A549 (cell line): ENCODE results near the gene DNAH7. TPM values are rescaled to one million over a fixed set of nuclear protein-coding genes. Genes with fewer than 3 reads are reported as not detected.

Source experiments
- ATAC-seq, 2 experiments: fragments of 200-7000 bp in 1 of 2; fragments of >200 bp in 1 of 2; cut with Nextera tagmentation in 1 of 2; cut with Tn5 transposase in 1 of 2; 3 replicates each; pipeline versions ENCODE4 v1.8.0 to v1.9.1; 2018 to 2020; ENCODE audit warnings: mild to moderate bottlenecking in 1 of 2, moderate library complexity in 1 of 2
- CTCF ChIA-PET: fragments of 300-600 bp; sonication (Branson Sonifier 250); formaldehyde crosslinking; extraction: SDS; loops from one replicate; lab custom pipeline; 2021; ENCODE audit warnings: antibody characterized with exemption, inconsistent platforms; lab: Yijun Ruan, JAX
- POLR2A ChIA-PET: fragments of 350-600 bp; formaldehyde crosslinking; extraction: SDS; loops from one replicate; lab custom pipeline; 2021; ENCODE audit warnings: antibody characterized with exemption, inconsistent platforms; lab: Yijun Ruan, JAX
- DNase-seq, 2 experiments: peaks; one replicate each; pipeline versions ENCODE4 v3.0.0 to v3.0.0-alpha.2; 2011 to 2016; ENCODE audit warnings: low read depth in 1 of 2, low spot score in 1 of 2
- FAIRE-seq: peaks from 2 replicates; lab custom pipeline; 2011; peaks lifted over from hg19 to GRCh38; lab: Jason Lieb, UNC
- H3K27ac ChIP-seq, 2 experiments: fragments of >200 bp; sonication (Bioruptor Twin); formaldehyde crosslinking; 3 replicates each; pipeline ENCODE4 v1.5.1; 2016 to 2017
- H3K4me1 ChIP-seq: fragments of >200 bp; sonication (Bioruptor Twin); formaldehyde crosslinking; 3 replicates; pipeline ENCODE4 v1.6.1; 2016
- H3K4me2 ChIP-seq: fragments of >200 bp; sonication (Bioruptor Twin); formaldehyde crosslinking; 3 replicates; pipeline ENCODE4 v1.6.1; 2016
- H3K4me3 ChIP-seq: fragments of >200 bp; sonication (Bioruptor Twin); formaldehyde crosslinking; 3 replicates; pipeline ENCODE4 v1.5.1; 2016
- H3K9me3 ChIP-seq: fragments of >200 bp; sonication (Bioruptor Twin); formaldehyde crosslinking; 3 replicates; pipeline ENCODE4 v1.6.1; 2016
- BCL3 ChIP-seq: fragments of >200 bp; sonication (Bioruptor Twin); formaldehyde crosslinking; IDR thresholded peaks from 3 replicates; pipeline ENCODE4 v1.6.1; 2016
- BHLHE40 ChIP-seq: IDR thresholded peaks from 2 replicates; pipeline ENCODE4 v1.6.1; 2012; ENCODE audit warnings: low read depth, low read length, inconsistent platforms
- CBX8 ChIP-seq: fragments of 200-600 bp; sonication (generic); IDR thresholded peaks from 2 replicates; pipeline ENCODE4 v1.6.1; 2016
- CHD2 ChIP-seq: fragments of 150-350 bp; IDR thresholded peaks from 2 replicates; pipeline ENCODE4 v1.6.1; 2014; ENCODE audit warnings: low read length; ENCODE audit not compliant: partially characterized antibody
- EHF ChIP-seq: fragments of 250-450 bp; sonication (Bioruptor Pico); IDR thresholded peaks from 2 replicates; pipeline ENCODE4 v1.5.0; 2020; ENCODE audit warnings: mild to moderate bottlenecking
- EP300 ChIP-seq, 2 experiments: fragments of >200 bp; sonication (Bioruptor Twin); formaldehyde crosslinking; IDR thresholded peaks; 2 replicates in 1 of 2; 3 replicates in 1 of 2; pipeline ENCODE4 v1.6.1; 2016 to 2017
- FOSL2 ChIP-seq, 2 experiments: fragments of 450-650 bp in 1 of 2; fragments of >200 bp in 1 of 2; sonication (Bioruptor Twin) in 1 of 2; formaldehyde crosslinking; IDR thresholded peaks; 2 replicates each; pipeline versions ENCODE4 v1.5.0 to v1.6.1; 2016 to 2020; ENCODE audit warnings: mild to moderate bottlenecking in 1 of 2, moderate library complexity in 1 of 2
- GATA3 ChIP-seq: IDR thresholded peaks from 2 replicates; pipeline ENCODE4 v1.6.1; 2012; ENCODE audit warnings: borderline replicate concordance
- HEYL ChIP-seq: fragments of 250-450 bp; sonication (Bioruptor Pico); IDR thresholded peaks from 2 replicates; pipeline ENCODE4 v1.8.0; 2021; ENCODE audit warnings: mild to moderate bottlenecking, moderate library complexity
- MAX ChIP-seq: IDR thresholded peaks from 2 replicates; pipeline ENCODE4 v1.6.1; 2012
- PHF8 ChIP-seq: fragments of 200-600 bp; sonication (generic); IDR thresholded peaks from 2 replicates; pipeline ENCODE4 v1.6.1; 2016; ENCODE audit warnings: low read depth, mild to moderate bottlenecking, antibody characterized with exemption, moderate library complexity, borderline replicate concordance
- POLR2AphosphoS2 ChIP-seq: conservative IDR thresholded peaks from 2 replicates; pipeline ENCODE4 v1.6.1; 2012; ENCODE audit warnings: low read length, improper control_type of control experiment, inconsistent platforms
- RCOR1 ChIP-seq: fragments of 150-350 bp; IDR thresholded peaks from 2 replicates; pipeline ENCODE4 v1.6.1; 2014; ENCODE audit warnings: antibody characterized with exemption, low read length, low read depth
- RFX5 ChIP-seq: fragments of 450-650 bp; IDR thresholded peaks from 2 replicates; pipeline ENCODE4 v1.7.1; 2014; ENCODE audit warnings: antibody characterized with exemption, mild to moderate bottlenecking, moderate library complexity
- RNF2 ChIP-seq: fragments of 200-600 bp; sonication (generic); IDR thresholded peaks from 2 replicates; pipeline ENCODE4 v1.6.1; 2016; ENCODE audit warnings: low read depth, mild to moderate bottlenecking, antibody characterized with exemption, moderate library complexity, borderline replicate concordance
- TFCP2L1 ChIP-seq: fragments of 250-450 bp; sonication (Bioruptor Pico); IDR thresholded peaks from 2 replicates; pipeline ENCODE4 v1.5.0; 2021; ENCODE audit warnings: mild to moderate bottlenecking
- ZC3H11A ChIP-seq: fragments of 450-650 bp; IDR thresholded peaks from 2 replicates; pipeline ENCODE4 v1.6.1; 2014; ENCODE audit warnings: antibody characterized with exemption, mild to moderate bottlenecking
- ZFP36 ChIP-seq: fragments of 450-650 bp; IDR thresholded peaks from 2 replicates; pipeline ENCODE4 v1.6.1; 2014; ENCODE audit warnings: borderline replicate concordance; ENCODE audit not compliant: partially characterized antibody
- ZNF302 ChIP-seq: fragments of 250-450 bp; sonication (Bioruptor Pico); IDR thresholded peaks from 2 replicates; pipeline ENCODE4 v1.9.0; 2021; ENCODE audit warnings: inconsistent platforms, mild to moderate bottlenecking, moderate library complexity
- ZSCAN20 ChIP-seq: fragments of 250-450 bp; sonication (Bioruptor Pico); IDR thresholded peaks from 2 replicates; pipeline ENCODE4 v1.8.0; 2022; ENCODE audit warnings: mild to moderate bottlenecking, moderate library complexity
- WGBS: methylation state at CpG from one replicate; pipeline ENCODE4 v1.1.6; 2017; ENCODE audit errors: missing lambda C conversion rate; 5-methylcytosine and 5-hydroxymethylcytosine counted together
- polyA plus RNA-seq, 4 experiments: library from polyadenylated mRNA; depleted of rRNA in 3 of 4; stranded (reverse); fragments of >200 nt; fragmentation: RNase III in 1 of 4; extraction: RNeasy Plus Mini Kit Qiagen cat#74134 plus additional on column Dnase treatment in 1 of 4; gene quantifications; 2 replicates in 3 of 4; 3 replicates in 1 of 4; pipeline ENCODE4 v1.2.3, GENCODE V29; 2011 to 2017
- TF ChIP-seq, protein P1 (sequence below): fragments of >200 bp; sonication (Bioruptor Twin); formaldehyde crosslinking; IDR thresholded peaks from 2 replicates; pipeline ENCODE4 v1.6.1; 2016
- TF ChIP-seq, protein P2 (sequence below): fragments of 250-450 bp; sonication (Bioruptor Pico); IDR thresholded peaks from 2 replicates; pipeline ENCODE4 v1.5.0; 2021; ENCODE audit warnings: mild to moderate bottlenecking, moderate library complexity, borderline replicate concordance

Gene DNAH7
- polyA plus RNA-seq, 2 of the 4 experiments (the other 2 are of a cell fraction), result 0.43 to 1.5 TPM

- WGBS, result 85% methylated on average over 4 of the region's 4 CpGs
- no peak overlapping the region for H3K4me3 ChIP-seq
- CTCF ChIA-PET, result no interaction called here
- FAIRE-seq, result no peak
- H3K27ac ChIP-seq, result no peak overlapping the region
- ATAC-seq, result no peak
- no peak overlapping the region for H3K4me2 ChIP-seq
- H3K4me1 ChIP-seq, result no peaks in the 10 kb centered on the region
- no peaks in the 10 kb centered on the region for H3K9me3 ChIP-seq
- no peak for DNase-seq
- POLR2A ChIA-PET, result no interaction called here
- no peak for TF ChIP-seq PHF8
- TF ChIP-seq, protein P1, sequence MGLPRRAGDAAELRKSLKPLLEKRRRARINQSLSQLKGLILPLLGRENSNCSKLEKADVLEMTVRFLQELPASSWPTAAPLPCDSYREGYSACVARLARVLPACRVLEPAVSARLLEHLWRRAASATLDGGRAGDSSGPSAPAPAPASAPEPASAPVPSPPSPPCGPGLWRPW, result no peak
- TF ChIP-seq ZC3H11A, result no peak
- TF ChIP-seq EHF, result no peak
- no peak for TF ChIP-seq CHD2
- TF ChIP-seq POLR2AphosphoS2, result no peak
- no peak for TF ChIP-seq FOSL2 (IDR thresholded peaks at IDR 0.05)
- no peak for TF ChIP-seq FOSL2 (CRISPR knock-in tag; IDR thresholded peaks at IDR 0.05)
Measured at GRCh38 chr2:196104066-196104465, 35.4 kb upstream of the DNAH7 start.

GRCh38 chr2:196103626-196104025, 35.0 kb upstream of the DNAH7 start:
- POLR2A ChIA-PET, result no interaction called here
- H3K9me3 ChIP-seq, result no peaks in the 10 kb centered on the region
- CTCF ChIA-PET, result no interaction called here
- DNase-seq, result no peak
- no peak for ATAC-seq
- WGBS, result 100% methylated on average over 2 of the region's 2 CpGs
- no peaks in the 10 kb centered on the region for H3K4me1 ChIP-seq
- H3K4me3 ChIP-seq, result no peak overlapping the region
- H3K4me2 ChIP-seq, result no peak overlapping the region
- no peak for TF ChIP-seq BCL3
- TF ChIP-seq RFX5, result no peak
- TF ChIP-seq GATA3, result no peak
- no peak for FAIRE-seq
- no peak overlapping the region for H3K27ac ChIP-seq

GRCh38 chr2:196101325-196101991, 32.8 kb upstream of the DNAH7 start:
- POLR2A ChIA-PET, result no interaction called here
- ATAC-seq, result no peak

GRCh38 chr2:196099916-196100315, 31.3 kb upstream of the DNAH7 start:
- no peak for ATAC-seq
- FAIRE-seq, result no peak
- POLR2A ChIA-PET, result no interaction called here
- Histone ChIP-seq H3K4me1 (no peaks in the 10 kb centered on the region), H3K9me3 (no peaks in the 10 kb centered on the region), H3K4me2 (no peak overlapping the region), H3K27ac (no peak overlapping the region), H3K4me3 (no peak overlapping the region)
- CTCF ChIA-PET, result interaction anchor here (1.3 to 1.8 kb wide), 2 partner anchors 13 to 22 kb away, joined by 3 to 7 read pairs; no protein-coding TSS in a partner anchor
- WGBS, result 74% methylated on average over 3 of the region's 3 CpGs
- no peak for DNase-seq
- TF ChIP-seq RNF2, result no peak
- TF ChIP-seq RCOR1, result no peak
- no peak for TF ChIP-seq MAX
- TF ChIP-seq FOSL2 (IDR thresholded peaks at IDR 0.05), result no peak
- no peak for TF ChIP-seq FOSL2 (CRISPR knock-in tag; IDR thresholded peaks at IDR 0.05)
- TF ChIP-seq ZSCAN20 (CRISPR knock-in tag), result no peak
- TF ChIP-seq CBX8, result no peak
- TF ChIP-seq BHLHE40, result no peak
- TF ChIP-seq ZNF302, result no peak
- TF ChIP-seq ZC3H11A, result no peak
- TF ChIP-seq TFCP2L1 (CRISPR knock-in tag), result no peak

More at GRCh38 chr2:196101325-196101991, 32.8 kb upstream of the DNAH7 start:
- no peak overlapping the region for H3K27ac ChIP-seq
- no peaks in the 10 kb centered on the region for H3K9me3 ChIP-seq
- WGBS, result 54% methylated on average over 6 of the region's 6 CpGs
- CTCF ChIA-PET, result interaction anchor here (1.3 to 1.8 kb wide), 3 partner anchors 11 to 352 kb away, joined by 3 to 7 read pairs (median 6); no protein-coding TSS in a partner anchor
- no peak overlapping the region for H3K4me2 ChIP-seq
- no peaks in the 10 kb centered on the region for H3K4me1 ChIP-seq
- TF ChIP-seq HEYL (CRISPR knock-in tag), result no peak
- TF ChIP-seq, protein P2, sequence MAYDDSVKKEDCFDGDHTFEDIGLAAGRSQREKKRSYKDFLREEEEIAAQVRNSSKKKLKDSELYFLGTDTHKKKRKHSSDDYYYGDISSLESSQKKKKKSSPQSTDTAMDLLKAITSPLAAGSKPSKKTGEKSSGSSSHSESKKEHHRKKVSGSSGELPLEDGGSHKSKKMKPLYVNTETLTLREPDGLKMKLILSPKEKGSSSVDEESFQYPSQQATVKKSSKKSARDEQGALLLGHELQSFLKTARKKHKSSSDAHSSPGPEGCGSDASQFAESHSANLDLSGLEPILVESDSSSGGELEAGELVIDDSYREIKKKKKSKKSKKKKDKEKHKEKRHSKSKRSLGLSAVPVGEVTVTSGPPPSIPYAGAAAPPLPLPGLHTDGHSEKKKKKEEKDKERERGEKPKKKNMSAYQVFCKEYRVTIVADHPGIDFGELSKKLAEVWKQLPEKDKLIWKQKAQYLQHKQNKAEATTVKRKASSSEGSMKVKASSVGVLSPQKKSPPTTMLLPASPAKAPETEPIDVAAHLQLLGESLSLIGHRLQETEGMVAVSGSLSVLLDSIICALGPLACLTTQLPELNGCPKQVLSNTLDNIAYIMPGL (CRISPR knock-in tag), result no peak
- no peak for TF ChIP-seq ZFP36
- no peak for TF ChIP-seq ZC3H11A
- TF ChIP-seq EP300 (IDR thresholded peaks at IDR 0.05), result no peak
- no peak for TF ChIP-seq MAX
- FAIRE-seq (no peak), DNase-seq (no peak)
- H3K4me3 ChIP-seq, result no peak overlapping the region
